Cardiac muscle cell (in vitro differentiated cells and primary cell): Measurements from ENCODE around the gene GPR146. TPM values are rescaled to one million over a fixed set of nuclear protein-coding genes. Genes with fewer than 3 reads are reported as not detected.
A peak's percentile ranks its signal among the peaks of the same experiment; 100 is the strongest.

Experiments
- DNase-seq, 2 donors: peaks; one replicate each; pipeline versions ENCODE4 v3.0.0 to v3.0.0-alpha.2; 2010 to 2017; ENCODE audit warnings: low read depth in 1 of 2, low spot score in 1 of 2
- H3K27ac ChIP-seq: fragments of 200-600 bp; sonication (generic); 2 replicates; pipeline ENCODE4 v1.5.1; 2016
- H3K27me3 ChIP-seq: fragments of 200-600 bp; sonication (generic); 2 replicates; pipeline ENCODE4 v1.6.0; 2016; ENCODE audit warnings: control low read depth
- H3K36me3 ChIP-seq: fragments of 200-600 bp; sonication (generic); 2 replicates; pipeline ENCODE4 v1.5.1; 2016; ENCODE audit warnings: control low read depth
- H3K4me1 ChIP-seq: fragments of 200-600 bp; sonication (generic); 2 replicates; pipeline ENCODE4 v1.8.1; 2017; ENCODE audit warnings: low read depth, mild to moderate bottlenecking, mixed run types
- H3K4me3 ChIP-seq: fragments of 200-600 bp; sonication (generic); 2 replicates; pipeline ENCODE4 v1.5.1; 2016; ENCODE audit warnings: mild to moderate bottlenecking
- H3K9me3 ChIP-seq: fragments of 200-600 bp; sonication (generic); 2 replicates; pipeline ENCODE4 v1.5.1; 2017; ENCODE audit warnings: low read depth, mild to moderate bottlenecking, control low read depth
- CTCF ChIP-seq: IDR thresholded peaks from 2 replicates; pipeline ENCODE4 v1.5.1; 2012; ENCODE audit warnings: low read depth, mild to moderate bottlenecking, low read length
- polyA plus RNA-seq: library from polyadenylated mRNA; unstranded; fragments of >200 nt; fragmentation: Nextera tagmentation; extraction: Ambion mirVana; gene quantifications from 2 replicates; pipeline ENCODE4 v1.2.1, GENCODE V29; 2016
- total RNA-seq: library from RNA; depleted of rRNA; stranded (reverse); fragments of >200 nt; gene quantifications from 2 replicates; pipeline ENCODE4 v1.2.3, GENCODE V29; 2016

The GPR146 gene
- total and polyA plus RNA-seq, 2 experiments from 2014 or later = 7.5 to 11.2 TPM

DNA sequence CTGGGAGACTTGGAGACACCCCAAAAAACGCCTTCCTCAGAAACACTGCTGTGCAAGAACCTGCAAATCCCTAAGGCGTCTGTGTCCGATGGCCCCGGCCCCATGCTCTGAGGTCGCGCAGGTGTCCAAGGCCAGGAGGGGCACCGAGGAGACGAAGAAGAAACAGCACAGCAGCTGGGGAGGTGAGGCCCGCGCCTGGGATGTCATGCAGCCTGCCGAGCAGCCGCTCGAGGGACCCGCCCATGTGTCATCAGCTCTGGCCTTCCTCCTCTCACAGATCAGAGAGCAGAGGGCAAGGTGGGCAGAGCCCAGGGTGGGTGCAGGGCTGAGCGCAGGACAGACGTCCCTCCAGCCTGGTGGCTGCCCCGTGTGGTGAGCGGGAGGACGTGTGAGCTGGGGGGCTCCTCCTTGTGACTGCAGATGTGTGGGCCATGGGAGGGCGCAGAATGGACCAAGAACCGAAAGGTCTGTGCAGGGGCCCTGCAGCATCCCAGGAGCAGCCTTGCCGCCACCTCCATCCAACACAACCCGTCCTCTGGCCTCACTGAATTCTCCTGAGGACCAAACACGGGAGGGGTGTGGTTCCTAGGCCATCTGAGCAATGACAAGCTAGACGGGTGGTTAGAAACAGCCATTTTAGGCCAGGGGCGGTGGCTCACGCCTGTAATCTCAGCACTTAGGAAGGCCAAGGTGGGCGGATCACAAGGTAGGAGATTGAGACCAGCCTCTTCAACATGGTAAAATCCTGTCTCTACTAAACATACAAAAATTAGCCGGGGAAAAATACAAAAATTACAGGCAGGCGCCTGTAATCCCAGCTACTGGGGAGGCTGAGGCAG lies 30.5 kb downstream of the GPR146 start:
- no peak for TF ChIP-seq CTCF
- H3K27ac ChIP-seq = no peak overlapping the region
- no peaks in the 10 kb centered on the region for H3K27me3 ChIP-seq
- no peaks in the 10 kb centered on the region for H3K9me3 ChIP-seq
- no peak for DNase-seq
- H3K4me3 ChIP-seq = no peak overlapping the region
- H3K36me3 ChIP-seq = no peaks in the 10 kb centered on the region
- H3K4me1 ChIP-seq = peaks cover 9% of the 10 kb centered on the region

DNA sequence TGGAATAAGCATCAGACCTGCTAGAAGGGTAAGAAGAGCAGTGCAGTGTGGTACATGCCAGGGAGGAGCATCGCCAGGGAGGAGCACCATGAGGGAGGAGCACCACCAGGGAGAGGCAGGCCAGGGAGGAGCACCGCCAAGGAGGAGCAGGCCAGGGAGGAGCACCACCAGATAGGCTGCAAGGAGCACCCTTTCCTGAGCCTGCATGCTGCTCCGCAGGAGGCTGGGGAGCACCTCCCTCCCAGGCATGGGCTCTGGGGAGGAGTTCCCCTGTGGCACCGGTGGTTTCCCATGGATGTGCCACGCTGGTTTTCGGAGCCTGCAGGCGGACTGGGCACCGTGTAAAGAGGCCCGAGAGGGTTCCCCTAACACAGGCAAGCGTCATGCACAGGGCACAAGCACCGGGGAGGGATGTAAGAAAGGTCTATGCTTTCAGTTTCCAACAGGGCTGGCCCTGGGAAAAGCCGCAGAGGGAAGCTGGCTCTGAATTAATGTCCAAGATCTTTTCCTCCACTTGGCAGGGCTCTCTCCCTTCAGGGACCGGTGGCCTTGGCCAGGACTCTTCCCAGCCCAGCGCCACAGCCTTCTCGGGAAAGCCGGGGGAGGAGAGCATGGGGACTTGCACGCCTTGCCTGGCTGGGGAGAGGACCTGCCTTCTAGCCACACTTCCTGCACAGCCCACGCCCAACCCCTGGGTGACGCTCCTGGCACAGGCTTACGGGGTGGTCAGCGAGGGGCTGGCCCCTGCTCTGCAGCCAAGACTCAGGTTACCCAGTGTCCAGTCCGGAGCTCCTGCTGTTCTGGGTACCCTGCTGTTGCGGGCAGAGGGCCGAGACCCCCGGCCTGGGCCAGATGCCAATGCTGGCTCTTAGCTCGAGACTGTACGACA lies 32.1 kb downstream of the GPR146 start:
- peaks cover 15% of the 10 kb centered on the region for H3K4me1 ChIP-seq

DNA sequence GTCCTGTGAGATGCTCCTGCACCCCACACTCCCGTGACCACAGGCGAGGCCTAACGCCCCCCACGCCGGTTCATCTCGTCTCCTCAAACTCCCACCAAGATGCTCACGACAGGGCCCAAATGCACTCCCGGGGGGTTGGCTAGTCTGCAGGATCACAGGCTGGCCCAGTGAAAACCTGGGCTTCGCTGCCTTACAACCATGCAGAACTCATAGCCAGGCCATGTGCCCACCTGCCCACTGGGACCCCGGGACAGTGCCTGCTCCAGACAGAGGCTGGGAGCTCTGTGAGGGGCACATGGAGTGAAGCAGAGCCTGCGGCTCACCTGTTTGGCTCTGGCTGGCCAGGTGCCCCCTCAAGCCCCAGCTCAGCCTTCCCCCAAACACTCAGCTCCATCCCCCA lies 34.2 kb downstream of the GPR146 start:
- DNase-seq = no peak
- H3K4me1 ChIP-seq = peaks cover 15% of the 10 kb centered on the region
- no peak for TF ChIP-seq CTCF
- no peak overlapping the region for H3K4me3 ChIP-seq
- H3K27me3 ChIP-seq = no peaks in the 10 kb centered on the region
- H3K36me3 ChIP-seq = no peaks in the 10 kb centered on the region
- H3K27ac ChIP-seq = no peak overlapping the region
- no peaks in the 10 kb centered on the region for H3K9me3 ChIP-seq

More for the DNA sequence above, 32.1 kb downstream of the GPR146 start:
- no peak overlapping the region for H3K27ac ChIP-seq
- DNase-seq = peak in 1 of 2 donors; percentile 42
- no peaks in the 10 kb centered on the region for H3K27me3 ChIP-seq
- no peaks in the 10 kb centered on the region for H3K36me3 ChIP-seq
- no peak for TF ChIP-seq CTCF
- H3K4me3 ChIP-seq = no peak overlapping the region
- no peaks in the 10 kb centered on the region for H3K9me3 ChIP-seq

DNA sequence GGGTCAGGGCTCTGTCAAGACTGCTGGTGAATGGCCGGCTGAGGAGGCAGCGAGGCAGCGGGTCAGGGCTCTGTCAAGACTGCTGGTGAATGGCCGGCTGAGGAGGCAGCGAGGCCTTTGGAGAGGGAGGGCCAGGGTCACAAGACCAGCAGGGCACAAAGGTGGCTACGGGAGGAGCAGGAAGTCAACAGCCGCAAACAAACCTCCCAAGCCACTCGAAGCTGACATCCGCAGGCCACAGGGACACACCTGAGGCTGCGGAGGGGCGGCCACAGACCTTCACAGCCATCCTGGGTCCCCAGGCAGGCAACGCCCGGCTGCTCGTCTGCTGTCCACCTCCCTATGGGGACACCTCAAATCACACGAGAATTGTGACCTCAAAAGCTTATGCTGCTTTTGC lies 34.6 kb downstream of the GPR146 start:
- Histone ChIP-seq H3K27me3 (no peaks in the 10 kb centered on the region), H3K36me3 (no peaks in the 10 kb centered on the region), H3K27ac (no peak overlapping the region), H3K9me3 (no peaks in the 10 kb centered on the region), H3K4me1 (peaks cover 15% of the 10 kb centered on the region), H3K4me3 (no peak overlapping the region)
- no peak for TF ChIP-seq CTCF
- DNase-seq = no peak

GRCh38 chr7:1079546-1079945 lies 35.2 kb downstream of the GPR146 start:
- DNase-seq = no peak
- TF ChIP-seq CTCF = no peak
- H3K27me3 ChIP-seq = no peaks in the 10 kb centered on the region
- no peaks in the 10 kb centered on the region for H3K36me3 ChIP-seq
- H3K27ac ChIP-seq = peak overlapping the region; percentile 57
- H3K9me3 ChIP-seq = no peaks in the 10 kb centered on the region
- peaks cover 12% of the 10 kb centered on the region for H3K4me1 ChIP-seq
- H3K4me3 ChIP-seq = no peak overlapping the region
